NCI-H128 (cell line): ENCODE results near the gene ZNF415.
A peak's percentile ranks its signal among the peaks of the same experiment; 100 is the strongest.
"Not testable (repeated sequence)": the region's sequence is repeated elsewhere in the genome, so short reads cannot be mapped to it uniquely, and the experiment has no call there.

Experiments used
- DNase-seq: peaks from one replicate; lab custom pipeline; 2025; ENCODE audit not compliant: unreplicated experiment; lab: John Stamatoyannopoulos, UW

Gene ZNF415

DNA sequence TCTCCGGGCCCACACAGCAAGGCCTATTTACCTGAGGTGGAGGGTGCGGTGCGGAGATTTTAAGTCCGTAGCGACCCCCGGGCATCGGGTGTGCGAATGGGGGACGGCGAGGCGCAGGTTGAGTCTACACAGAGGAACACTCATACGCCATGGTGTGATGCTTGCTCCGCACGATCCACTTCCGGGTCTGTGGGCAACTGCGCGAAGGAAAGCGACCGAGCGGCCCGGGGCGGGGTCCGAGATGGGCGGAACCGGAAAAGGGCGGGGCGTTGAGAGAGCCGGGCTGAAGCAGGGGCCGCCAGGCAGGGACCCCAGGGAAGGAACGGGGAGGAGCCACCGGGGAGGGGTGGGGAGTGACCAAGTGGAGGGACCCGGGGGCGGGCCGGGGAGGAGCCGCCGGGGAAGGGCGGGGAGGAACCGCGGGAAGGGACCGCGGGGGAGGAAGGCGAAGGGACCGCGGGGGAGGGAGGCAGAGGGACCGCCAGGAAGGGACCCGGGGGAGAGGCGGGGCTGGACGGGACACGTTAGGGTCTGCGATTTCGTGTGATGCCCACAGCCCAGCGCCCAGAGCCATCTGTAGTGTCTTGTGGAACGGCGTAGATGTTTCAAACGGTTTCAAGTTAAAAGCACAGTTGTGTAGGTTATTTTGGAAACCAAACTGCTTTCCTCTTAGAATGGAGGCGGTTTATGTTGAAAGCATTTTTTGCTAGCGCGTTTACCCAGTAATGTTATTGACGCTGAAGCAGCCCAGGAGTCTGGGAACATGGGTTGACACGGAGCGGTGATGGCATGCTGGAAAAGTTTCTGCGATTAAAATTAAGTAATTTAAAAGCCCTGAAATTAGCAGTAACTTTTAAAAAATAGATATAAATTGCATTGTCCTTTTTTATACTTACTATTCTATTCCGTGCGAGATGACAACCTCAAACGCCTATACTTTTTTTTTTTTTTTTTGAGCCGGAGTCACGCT is 29.2 kb downstream of the ZNF415 start, which contains the start of gene ZNF160:
ZNF160 (minus strand) TSS at position 189 of the 970 bp plus-strand sequence. CDS start 17,146 bp downstream, outside the sequence.
- peak; percentile 95 for DNase-seq

DNA sequence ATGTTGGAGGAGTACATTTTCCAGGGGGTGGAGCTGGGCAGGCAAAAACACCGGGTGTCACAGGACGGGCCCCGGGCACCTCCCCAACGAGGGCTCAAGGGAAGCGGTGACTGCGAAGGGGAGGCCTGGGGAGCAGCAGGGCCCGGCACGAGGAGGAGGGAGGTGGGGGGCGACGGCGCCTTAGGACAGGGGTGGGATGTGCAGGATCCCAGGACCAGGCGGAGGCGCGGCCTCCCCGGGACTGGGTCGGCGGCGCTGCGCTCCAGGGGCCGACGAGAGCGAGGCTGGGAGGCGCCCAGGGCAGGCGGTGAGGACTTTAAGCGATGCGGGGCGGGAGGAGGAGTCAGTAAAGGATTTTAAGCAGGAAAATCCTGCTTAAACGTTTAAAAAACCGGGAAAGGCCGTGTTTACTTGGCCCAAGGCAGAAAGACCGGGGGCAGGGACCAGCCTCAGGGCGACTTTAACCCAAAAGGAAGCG is 29.9 kb downstream of the ZNF415 start:
- DNase-seq = no peak

DNA sequence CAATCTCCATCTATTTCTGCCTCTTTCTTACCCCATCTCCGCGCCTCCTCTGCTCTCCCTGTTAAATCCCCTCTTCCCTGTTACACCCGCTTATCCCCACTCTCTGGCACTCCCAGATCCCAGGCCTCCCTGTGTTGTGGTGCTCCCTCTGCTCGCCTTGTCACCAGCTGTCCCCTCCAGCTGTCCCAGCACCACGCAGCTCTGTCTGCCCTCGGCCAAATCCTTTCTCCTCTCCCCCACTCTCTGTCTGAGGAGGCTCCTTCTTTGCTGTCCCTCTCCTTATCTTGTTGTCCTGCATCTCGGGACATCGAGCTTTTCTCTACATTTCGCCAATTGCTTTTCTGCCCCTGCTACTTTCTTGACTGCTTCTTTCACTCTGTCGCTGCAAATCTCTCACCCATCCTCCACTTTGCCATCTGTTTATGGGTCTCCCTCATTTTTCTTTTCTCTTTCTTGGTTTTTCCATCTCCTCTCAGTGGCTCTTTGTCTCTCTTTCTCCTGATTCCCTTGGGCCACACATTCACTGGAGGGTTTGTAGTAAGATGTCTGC is 30.4 kb downstream of the ZNF415 start:
- DNase-seq = no peak

DNA sequence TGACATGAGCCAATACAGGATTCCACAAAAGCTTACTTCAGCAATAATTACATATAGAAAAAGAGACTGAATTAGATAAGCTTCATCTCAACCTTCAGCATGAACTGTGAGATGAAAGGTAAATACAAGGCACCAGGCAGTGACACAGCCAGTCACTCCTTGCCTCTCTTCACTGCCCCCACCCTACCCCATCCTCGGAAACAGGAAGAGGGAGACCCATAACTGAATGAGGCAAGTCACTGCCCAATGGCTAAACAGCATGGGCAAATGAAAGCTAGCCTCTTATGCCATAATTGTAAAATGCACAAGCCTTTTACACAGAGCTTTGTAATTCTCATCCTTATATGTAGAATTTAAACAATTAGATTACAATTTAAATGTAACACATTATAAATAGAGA is 31.2 kb downstream of the ZNF415 start:
- DNase-seq = no peak

DNA sequence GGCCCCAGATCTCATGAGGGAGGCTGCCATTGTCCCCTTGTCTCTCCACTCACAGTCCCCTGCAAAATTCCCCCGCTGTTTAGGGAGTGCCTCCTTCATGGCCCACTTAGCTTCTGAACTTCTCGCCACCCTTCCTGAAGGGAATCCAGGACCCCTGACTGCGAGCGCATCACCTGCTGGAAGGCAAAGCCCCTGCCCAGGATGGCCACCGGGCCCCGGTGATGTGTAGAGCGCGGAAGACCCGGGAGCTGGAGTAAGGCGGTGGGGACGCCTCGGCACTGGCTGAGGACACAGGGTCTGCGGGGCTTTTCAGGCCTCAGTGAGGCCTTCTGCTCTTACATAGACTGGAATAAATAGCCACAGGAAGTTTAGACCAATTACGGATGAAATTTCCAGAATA is 34.1 kb downstream of the ZNF415 start:
- not testable (repeated sequence) for DNase-seq

DNA sequence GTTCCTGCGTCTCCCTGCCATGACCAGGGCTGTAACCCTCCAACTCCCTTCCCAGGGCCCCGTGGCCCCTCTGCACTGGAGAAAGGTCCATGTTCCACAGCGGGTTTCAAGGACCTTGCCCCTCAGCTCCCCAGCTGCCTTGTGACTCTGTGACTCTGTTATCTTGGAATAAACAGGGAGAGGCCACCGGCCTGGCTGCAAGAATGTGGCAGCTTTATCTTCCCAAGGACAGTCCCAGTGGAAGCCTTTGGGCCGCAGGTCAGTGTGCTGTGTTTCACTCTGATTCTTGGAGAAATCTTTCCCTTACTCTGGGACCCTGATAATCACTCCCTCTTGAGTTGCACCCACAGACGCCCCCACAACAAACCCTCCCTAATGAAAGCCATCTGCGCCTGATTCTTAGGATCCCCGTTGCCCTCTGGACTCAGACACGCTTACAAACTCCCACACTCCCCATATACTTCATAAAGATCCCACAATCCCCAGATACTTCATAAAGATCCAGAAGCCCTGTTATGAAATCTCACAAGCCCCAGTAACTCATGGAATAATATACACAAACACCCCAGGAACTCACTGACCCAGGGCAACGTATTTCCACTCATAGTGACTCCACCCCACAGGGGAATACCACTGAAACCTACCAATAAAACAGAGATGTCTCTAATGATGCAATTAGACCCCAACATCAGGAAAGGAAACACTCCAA is 35.6 kb downstream of the ZNF415 start:
- not testable (repeated sequence) for DNase-seq

DNA sequence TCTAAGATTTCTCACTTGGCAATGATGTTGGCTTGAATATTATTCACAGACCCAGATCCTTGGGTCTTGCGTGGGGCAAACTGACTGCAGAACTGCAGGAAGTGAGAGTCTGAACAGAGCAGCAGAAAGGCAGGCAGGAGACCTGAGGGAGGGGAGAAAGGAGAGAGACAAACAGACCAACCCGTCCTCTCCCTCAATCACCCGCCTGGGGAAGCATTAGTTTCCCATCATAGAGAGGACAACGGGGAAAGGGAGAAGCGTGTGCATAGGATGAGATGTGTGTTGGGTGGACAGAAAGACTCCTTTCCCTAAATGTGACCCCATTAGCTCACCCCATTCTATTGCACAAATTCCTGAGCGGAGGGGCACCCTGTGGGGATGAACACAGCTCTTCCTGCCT is 36.1 kb downstream of the ZNF415 start:
- not testable (repeated sequence) for DNase-seq

DNA sequence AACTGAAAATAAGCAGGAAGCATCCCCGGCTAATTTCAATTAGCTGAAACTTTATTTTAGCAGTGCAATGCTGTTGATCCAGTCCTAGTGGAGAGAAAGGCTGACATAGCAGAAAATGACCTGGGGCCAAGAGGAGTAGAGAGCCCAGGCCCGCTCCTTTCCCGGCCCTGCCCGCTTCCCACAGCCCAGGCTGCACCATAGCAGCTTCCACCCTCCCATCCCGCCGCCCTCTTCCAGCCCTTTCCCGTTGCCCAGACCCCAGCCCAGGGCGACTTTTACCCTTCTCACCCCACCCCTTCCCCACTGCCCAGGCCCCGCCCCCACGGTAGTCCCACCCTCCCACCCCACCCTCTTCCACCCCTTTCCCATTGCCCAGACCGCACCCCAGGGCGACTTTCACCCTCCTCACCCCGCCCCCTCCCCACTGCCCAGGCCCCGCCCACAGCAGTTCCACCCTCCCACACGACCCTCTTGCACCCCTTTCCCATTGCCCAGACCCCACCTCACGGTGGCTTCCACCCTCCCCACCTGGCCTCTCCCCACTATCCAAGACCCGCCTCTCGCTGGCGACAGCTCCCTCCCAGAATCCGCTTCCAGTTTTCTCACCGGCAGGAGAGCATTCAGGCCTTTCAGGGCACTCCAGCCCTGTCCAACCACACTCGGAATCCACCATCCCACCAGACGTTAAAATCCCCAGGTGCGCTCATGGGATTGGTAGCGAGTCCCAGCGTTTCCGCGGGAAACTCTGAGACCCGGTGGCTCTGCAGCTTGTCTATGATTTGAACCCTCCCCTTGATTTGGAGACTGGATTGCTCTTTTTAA is 37.7 kb downstream of the ZNF415 start:
- no peak for DNase-seq

DNA sequence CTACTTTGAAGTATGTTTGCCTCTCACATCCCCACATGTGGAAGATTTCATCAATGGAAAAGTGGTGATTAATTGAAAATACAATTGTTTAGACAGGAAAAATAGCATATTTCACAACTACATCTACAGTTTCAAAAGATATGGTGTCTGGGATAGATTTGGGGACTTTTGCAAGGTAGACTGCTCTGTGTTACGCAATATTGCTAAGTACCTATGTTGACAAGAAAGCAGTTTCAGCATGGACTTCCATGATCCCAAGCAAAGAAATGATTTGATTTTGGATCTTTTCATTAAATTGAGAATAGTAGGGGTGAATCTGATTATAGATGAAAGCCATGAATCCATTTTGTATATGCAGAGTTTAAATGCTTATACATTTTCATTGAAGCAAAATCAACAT is 40.0 kb downstream of the ZNF415 start:
- DNase-seq = no peak

DNA sequence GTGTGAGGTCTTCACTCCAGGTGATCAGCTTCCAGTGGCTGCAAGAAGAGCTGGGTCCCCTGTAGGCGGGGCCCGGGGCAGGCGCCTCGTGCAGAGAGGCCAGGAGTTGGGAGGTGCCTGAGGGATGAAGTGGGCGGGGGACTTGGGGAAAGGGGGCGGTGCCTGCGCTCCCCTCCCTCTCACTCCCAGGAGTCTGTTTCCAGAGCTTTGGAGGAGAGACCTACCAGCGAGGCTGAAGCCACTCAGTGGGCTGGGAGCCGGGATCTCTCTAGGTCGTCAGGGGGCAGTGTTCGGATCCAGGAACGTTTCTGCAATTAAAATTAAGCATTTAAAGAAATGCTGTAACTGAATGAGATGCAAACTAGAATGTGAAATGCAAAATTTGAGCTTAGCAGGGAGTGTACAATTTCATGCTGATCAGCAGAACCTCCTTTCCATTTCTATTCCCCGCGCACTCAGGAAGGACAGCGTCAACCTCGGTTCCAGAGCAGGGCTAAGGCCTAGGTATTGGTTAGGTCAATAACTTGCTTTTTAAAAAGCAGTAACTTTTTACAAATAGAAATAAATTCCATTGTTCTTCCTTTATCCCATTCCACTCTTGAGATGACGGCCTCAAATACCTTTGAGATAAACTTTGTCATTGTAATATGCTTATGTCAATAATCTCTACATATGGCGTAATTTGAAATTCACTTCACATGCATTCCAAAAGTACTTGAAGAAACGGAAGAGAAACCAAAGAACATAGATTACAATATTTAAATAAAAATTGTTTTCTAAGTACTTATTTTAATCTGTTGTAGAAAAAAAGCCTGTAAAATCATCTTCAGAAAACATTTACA is 41.1 kb downstream of the ZNF415 start:
- DNase-seq = no peak

DNA sequence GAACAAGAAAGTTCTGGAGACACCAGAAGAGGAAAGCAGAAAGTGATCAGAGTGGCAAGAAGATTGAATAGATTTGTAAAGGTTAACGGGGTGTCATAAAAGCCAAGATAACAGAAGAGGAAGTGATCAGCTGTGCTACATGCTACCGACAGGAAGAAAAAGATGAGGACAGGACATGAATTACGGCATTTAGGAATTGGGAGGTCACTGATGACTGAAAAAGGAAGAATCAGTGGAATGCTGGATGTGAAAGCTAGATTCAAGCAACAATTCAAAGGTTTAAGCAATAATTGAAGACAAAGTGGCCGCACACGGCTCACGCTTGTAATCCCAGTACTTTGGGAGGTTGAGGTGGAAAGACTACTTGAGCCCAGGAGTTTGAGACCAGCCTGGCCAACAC is 44.6 kb downstream of the ZNF415 start:
- no peak for DNase-seq

DNA sequence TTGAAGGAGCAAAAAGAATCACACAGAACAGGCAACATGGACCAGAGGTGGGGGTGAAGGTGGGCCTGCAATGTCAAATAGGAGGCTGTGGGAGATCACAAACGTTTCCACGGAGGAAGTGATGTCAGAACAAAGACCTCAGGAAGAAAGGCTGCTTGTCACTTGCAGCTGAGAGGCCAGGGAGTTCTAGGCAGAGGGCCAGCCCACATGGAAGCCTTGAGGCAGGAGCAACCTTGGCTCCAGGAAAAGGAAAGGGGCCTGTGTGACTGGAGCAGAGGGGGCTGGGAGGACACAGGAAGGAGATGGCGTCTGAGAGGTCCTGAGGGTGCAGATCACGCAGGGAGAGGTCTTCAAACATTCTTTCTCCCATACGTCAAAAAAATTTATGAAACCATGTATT is 45.8 kb downstream of the ZNF415 start:
- no peak for DNase-seq

DNA sequence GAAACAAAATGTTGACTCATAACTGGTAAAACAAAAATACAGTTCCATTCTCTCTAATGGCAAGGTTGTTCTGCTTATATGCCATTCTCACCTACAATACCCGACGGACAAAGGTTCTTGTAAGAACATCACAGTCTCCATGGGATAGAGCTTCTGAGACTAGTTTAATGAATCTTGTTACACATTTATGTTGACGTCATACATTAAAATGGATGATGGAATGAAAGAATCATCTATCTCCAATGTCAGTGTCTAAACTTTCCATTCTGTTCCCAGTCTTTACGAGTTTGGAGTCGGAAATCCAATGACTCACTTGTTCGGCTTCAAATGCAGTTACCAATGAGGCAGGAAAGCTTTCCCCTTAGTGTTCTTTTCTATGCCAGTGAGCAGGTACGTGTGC is 47.2 kb downstream of the ZNF415 start:
- no peak for DNase-seq

DNA sequence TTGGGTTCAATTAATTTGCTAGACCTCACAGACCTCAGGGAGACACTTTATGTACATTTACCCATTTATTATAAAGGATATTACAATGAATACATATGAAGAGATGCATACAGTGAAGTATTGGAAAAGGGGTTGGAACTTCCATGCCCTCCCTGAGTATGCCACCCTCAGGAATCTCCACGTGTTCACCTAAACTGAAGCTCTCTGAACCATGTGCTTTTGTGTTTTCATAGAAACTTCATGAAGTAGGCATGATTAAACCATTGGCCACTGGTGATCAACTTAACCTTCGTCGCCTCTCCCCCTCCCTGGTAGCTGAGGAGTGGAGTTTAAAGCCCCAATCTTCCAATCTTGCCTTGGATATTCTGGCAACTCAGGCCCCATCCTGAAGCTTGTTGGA is 49.8 kb downstream of the ZNF415 start:
- DNase-seq = no peak

DNA sequence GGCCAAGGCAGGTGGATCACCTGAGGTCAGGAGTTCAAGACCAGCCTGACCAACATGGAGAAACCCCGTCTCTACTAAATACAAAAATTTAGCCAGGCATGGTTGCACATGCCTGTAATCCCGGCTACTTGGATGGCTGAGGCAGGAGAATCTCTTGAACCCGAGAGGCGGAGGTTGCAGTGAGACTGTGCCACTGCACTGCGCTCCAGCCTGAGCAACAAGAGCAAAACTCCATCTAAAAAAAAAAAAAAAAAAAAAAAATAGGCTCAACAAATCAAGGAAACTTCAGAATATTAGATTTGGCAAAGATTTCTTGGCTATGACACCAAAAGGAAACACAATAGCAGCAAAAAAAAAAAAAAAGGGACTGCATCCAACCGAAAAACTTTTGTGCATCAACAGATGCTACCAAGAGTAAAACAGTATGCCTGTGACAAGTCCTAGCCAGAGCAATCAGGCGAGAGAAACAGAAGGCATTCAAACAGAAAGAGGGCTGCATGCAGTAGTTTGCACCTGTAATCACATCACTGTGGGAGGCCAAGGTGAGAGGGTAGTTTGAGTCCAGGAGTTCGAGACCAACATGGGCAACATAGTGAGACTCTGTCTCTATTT is 53.3 kb downstream of the ZNF415 start:
- no peak for DNase-seq

DNA sequence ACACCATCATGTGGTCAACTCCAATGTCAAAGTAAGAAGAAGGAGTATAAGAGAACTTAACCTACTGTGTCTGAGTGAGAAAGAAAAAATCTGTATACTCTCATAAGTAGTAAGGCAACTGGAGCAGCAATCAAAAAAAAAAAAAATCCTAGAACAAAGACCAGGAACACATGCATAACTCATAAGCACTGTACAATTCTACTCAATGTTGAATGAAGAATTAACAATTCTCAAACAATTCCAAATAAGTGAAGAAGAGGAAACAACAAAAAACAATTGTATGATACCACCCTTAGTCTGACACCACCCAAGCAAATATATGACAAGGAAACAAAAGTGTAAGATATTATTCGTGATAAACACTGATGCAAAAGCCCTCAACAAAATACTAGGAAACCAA is 54.0 kb downstream of the ZNF415 start:
- no peak for DNase-seq

DNA sequence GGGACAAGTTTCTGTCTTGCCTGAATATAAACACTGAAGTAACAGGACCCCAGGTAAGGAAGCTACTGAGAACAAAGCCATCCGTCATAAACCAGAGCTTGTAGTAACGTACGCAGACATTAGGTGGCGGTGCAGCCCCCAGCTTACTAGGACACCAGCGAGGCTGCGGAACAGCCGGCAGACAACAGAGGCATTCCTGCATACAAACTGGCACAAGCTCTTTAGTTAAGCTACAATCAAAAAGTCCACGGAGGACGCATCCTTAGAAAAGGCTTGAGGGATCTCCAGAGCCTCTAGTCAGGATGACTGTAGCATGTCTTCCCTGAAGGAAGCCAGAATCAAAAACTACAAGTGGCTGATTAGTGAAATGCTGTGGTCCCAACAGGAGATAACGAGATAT is 55.7 kb downstream of the ZNF415 start:
- DNase-seq = no peak

DNA sequence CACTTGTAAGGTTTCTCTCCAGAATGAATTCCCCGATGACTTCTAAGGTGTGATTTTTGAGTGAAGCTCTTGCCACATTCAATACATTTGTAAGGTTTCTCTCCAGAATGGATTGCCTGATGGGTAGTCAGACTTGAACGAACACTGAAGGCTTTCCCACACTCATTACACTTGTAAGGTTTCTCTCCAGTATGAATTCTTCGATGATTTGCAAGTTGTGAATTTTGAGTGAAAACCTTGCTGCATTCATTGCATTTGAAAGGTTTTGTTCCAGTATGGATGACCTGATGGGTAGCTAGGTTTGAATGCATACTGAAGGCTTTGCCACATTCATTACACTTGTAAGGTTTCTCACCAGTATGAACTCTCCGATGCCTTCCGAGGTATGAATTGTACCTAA is 63.9 kb downstream of the ZNF415 start:
- no peak for DNase-seq

DNA sequence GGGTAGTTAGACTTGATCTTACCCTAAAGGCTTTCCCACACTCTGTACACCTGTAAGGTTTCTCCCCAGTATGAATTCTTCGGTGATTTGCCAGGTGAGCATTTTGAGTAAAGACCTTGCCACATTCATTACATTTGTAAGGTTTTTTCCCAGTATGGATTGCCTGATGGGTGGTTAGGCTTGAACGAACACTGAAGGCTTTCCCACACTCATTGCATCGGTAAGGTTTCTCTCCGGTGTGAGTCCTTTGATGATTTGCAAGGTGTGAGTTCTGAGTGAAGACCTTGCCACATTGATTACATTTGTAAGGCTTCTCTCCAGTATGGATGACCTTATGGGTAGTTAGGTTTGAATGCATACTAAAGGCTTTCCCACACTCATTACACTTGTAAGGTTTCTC is 64.5 kb downstream of the ZNF415 start:
- DNase-seq = no peak
